Neural progenitor cell (in vitro differentiated cells): Measurements from ENCODE around the gene XPO5. TPM values are rescaled to one million over a fixed set of nuclear protein-coding genes. Genes with fewer than 3 reads are reported as not detected.
A peak's percentile ranks its signal among the peaks of the same experiment; 100 is the strongest.

Experiments
- DNase-seq: peaks from one replicate; pipeline ENCODE4 v3.0.0-alpha.2; 2016; ENCODE audit warnings: low spot score
- H2AFZ ChIP-seq: fragments of 200-600 bp; sonication (generic); replicated peaks from 2 replicates; pipeline ENCODE4 v1.6.1; 2016; ENCODE audit warnings: antibody characterized with exemption
- H3F3A ChIP-seq: fragments of 200-600 bp; sonication (generic); 2 replicates; pipeline ENCODE4 v1.6.1; 2016; ENCODE audit warnings: antibody characterized with exemption, low read depth
- H3K27ac ChIP-seq: fragments of 200-600 bp; sonication (generic); 2 replicates; pipeline ENCODE4 v1.5.1; 2016; ENCODE audit warnings: mild to moderate bottlenecking
- H3K27me3 ChIP-seq: fragments of 200-600 bp; sonication (generic); 2 replicates; pipeline ENCODE4 v1.6.1; 2016; ENCODE audit warnings: mild to moderate bottlenecking, moderate library complexity
- H3K36me3 ChIP-seq: fragments of 200-600 bp; sonication (generic); 2 replicates; pipeline ENCODE4 v1.5.1; 2016
- H3K4me1 ChIP-seq: fragments of 200-600 bp; sonication (generic); 2 replicates; pipeline ENCODE4 v1.6.1; 2016; ENCODE audit warnings: mixed run types
- H3K4me2 ChIP-seq: fragments of 200-600 bp; sonication (generic); 2 replicates; pipeline ENCODE4 v1.6.1; 2016
- H3K4me3 ChIP-seq: fragments of 200-600 bp; sonication (generic); 2 replicates; pipeline ENCODE4 v1.5.1; 2016
- H3K79me2 ChIP-seq: fragments of 200-600 bp; sonication (generic); 2 replicates; pipeline ENCODE4 v1.6.1; 2016; ENCODE audit warnings: low read depth
- H3K9ac ChIP-seq: fragments of 200-600 bp; sonication (generic); 2 replicates; pipeline ENCODE4 v1.6.1; 2016
- H3K9me3 ChIP-seq: fragments of 200-600 bp; sonication (generic); 2 replicates; pipeline ENCODE4 v1.5.1; 2016; ENCODE audit warnings: low read depth
- H4K20me1 ChIP-seq: fragments of 200-600 bp; sonication (generic); 2 replicates; pipeline ENCODE4 v1.6.1; 2016; ENCODE audit warnings: low read depth
- H3K27ac Mint-ChIP-seq: 3 replicates; pipeline ENCODE4 v1.8.0; 2021; ENCODE audit warnings: mixed read lengths
- H3K27me3 Mint-ChIP-seq: 2 replicates; pipeline ENCODE4 v1.8.0; 2022; ENCODE audit warnings: low read depth, mild to moderate bottlenecking, inconsistent platforms, moderate library complexity, mixed read lengths; ENCODE audit not compliant: insufficient read depth
- H3K36me3 Mint-ChIP-seq: 3 replicates; pipeline ENCODE4 v1.8.0; 2021; ENCODE audit warnings: mixed read lengths
- H3K4me1 Mint-ChIP-seq: 3 replicates; pipeline ENCODE4 v1.8.0; 2021; ENCODE audit warnings: mixed read lengths
- H3K4me3 Mint-ChIP-seq: 3 replicates; pipeline ENCODE4 v1.8.0; 2021; ENCODE audit warnings: mild to moderate bottlenecking, moderate library complexity, mixed read lengths
- H3K9me3 Mint-ChIP-seq: 3 replicates; pipeline ENCODE4 v1.8.0; 2020; ENCODE audit warnings: mixed read lengths
- CTCF ChIP-seq: fragments of 200-600 bp; sonication (generic); IDR thresholded peaks from 2 replicates; pipeline ENCODE4 v1.5.1; 2017; ENCODE audit warnings: antibody characterized with exemption, mild to moderate bottlenecking
- EZH2 ChIP-seq: fragments of 200-600 bp; sonication (generic); IDR thresholded peaks from 2 replicates; pipeline ENCODE4 v1.6.1; 2017; ENCODE audit warnings: antibody characterized with exemption, mild to moderate bottlenecking, moderate library complexity
- EZH2phosphoT487 ChIP-seq: fragments of 200-600 bp; sonication (generic); IDR thresholded peaks from 2 replicates; pipeline ENCODE4 v1.6.1; 2017; ENCODE audit warnings: antibody characterized with exemption
- total RNA-seq: library from RNA; depleted of rRNA; stranded (reverse); fragments of >200 nt; gene quantifications from 2 replicates; pipeline ENCODE4 v1.2.3, GENCODE V29; 2015; ENCODE audit warnings: low replicate concordance

Gene XPO5
- total RNA-seq, 1 donor from 2014 or later, result 65.0 TPM

DNA sequence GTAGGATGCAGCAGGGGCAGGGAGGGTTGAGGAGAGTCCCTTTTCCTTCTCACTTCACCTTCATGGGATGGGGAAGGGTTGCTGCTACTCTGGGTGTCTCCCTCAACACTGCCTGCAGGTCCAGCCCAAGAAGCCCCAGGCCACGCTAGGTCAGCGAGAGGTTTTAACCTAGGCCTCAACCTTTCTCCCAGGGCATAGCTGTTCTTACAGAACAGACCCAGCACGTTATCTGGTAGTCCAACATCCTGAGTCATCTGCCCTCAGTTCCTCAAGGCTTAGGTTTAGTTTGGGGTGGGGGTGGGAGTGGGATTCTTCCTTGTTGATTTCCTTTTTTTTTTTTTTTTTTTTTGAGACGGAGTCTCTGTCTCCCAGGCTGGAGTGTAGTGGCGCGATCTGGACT is 81.5 kb downstream of the XPO5 start:
- Histone ChIP-seq H4K20me1 (peaks cover 33% of the 10 kb centered on the region), H3F3A (no peaks in the 10 kb centered on the region), H3K9ac (no peak overlapping the region), H3K4me2 (no peak overlapping the region), H3K9me3 (no peaks in the 10 kb centered on the region), H3K36me3 (no peaks in the 10 kb centered on the region), H3K27ac (no peak overlapping the region), H2AFZ (no peak overlapping the region), H3K4me1 (peaks cover 11% of the 10 kb centered on the region), H3K79me2 (peaks cover 5% of the 10 kb centered on the region), H3K4me3 (no peak overlapping the region), H3K27me3 (no peaks in the 10 kb centered on the region)
- Mint-ChIP-seq H3K9me3 (no peaks in the 10 kb centered on the region), H3K27ac (no peak overlapping the region), H3K36me3 (peaks cover 10% of the 10 kb centered on the region), H3K4me1 (peaks cover 6% of the 10 kb centered on the region), H3K4me3 (no peak overlapping the region), H3K27me3 (peaks cover 6% of the 10 kb centered on the region)
- TF ChIP-seq EZH2 (no peak), EZH2phosphoT487 (no peak), CTCF (no peak)
- no peak for DNase-seq

DNA sequence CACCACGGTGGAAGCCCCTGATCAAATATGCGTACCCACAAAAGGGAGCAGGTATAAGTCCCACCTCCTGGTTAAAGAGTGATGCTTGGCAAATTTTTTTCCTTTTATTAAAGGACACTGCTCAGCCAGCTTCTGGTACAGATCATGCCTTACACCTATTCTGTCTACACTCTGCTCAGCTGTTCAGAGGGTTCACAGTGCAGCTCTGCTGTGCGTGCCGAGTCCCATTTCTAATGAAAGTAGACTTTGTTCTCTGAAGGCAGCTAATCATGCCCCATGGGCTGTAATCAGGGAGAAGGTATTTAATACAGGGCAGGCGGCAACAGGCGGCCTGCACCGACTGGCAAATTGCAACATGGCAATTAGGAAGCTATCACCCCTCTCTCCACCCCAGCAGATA is 82.0 kb downstream of the XPO5 start:
- Histone ChIP-seq H3K79me2 (peaks cover 5% of the 10 kb centered on the region), H3K4me3 (no peak overlapping the region), H3K27me3 (no peaks in the 10 kb centered on the region), H3K27ac (no peak overlapping the region), H4K20me1 (peaks cover 33% of the 10 kb centered on the region), H3K4me2 (no peak overlapping the region), H2AFZ (no peak overlapping the region), H3K9ac (no peak overlapping the region), H3K36me3 (no peaks in the 10 kb centered on the region), H3K4me1 (peaks cover 16% of the 10 kb centered on the region), H3F3A (no peaks in the 10 kb centered on the region), H3K9me3 (no peaks in the 10 kb centered on the region)
- peaks cover 10% of the 10 kb centered on the region for H3K4me1 Mint-ChIP-seq
- H3K36me3 Mint-ChIP-seq, result peaks cover 7% of the 10 kb centered on the region
- DNase-seq, result no peak
- TF ChIP-seq CTCF (no peak), EZH2 (no peak), EZH2phosphoT487 (no peak)
- H3K27ac Mint-ChIP-seq, result no peak overlapping the region
- H3K27me3 Mint-ChIP-seq, result peaks cover 6% of the 10 kb centered on the region
- no peak overlapping the region for H3K4me3 Mint-ChIP-seq
- no peaks in the 10 kb centered on the region for H3K9me3 Mint-ChIP-seq

- Mint-ChIP-seq H3K4me3 (no peak overlapping the region), H3K9me3 (no peaks in the 10 kb centered on the region), H3K4me1 (peaks cover 10% of the 10 kb centered on the region), H3K27me3 (peaks cover 6% of the 10 kb centered on the region), H3K27ac (no peak overlapping the region), H3K36me3 (peaks cover 5% of the 10 kb centered on the region)
- DNase-seq, result no peak
- H2AFZ ChIP-seq, result no peak overlapping the region
- H3K27me3 ChIP-seq, result no peaks in the 10 kb centered on the region
- no peak overlapping the region for H3K27ac ChIP-seq
- H4K20me1 ChIP-seq, result peaks cover 33% of the 10 kb centered on the region
- no peak overlapping the region for H3K4me2 ChIP-seq
- no peaks in the 10 kb centered on the region for H3K36me3 ChIP-seq
- peaks cover 19% of the 10 kb centered on the region for H3K4me1 ChIP-seq
- peak overlapping the region; percentile 20 for H3K9ac ChIP-seq
- H3K79me2 ChIP-seq, result peaks cover 5% of the 10 kb centered on the region
- no peaks in the 10 kb centered on the region for H3K9me3 ChIP-seq
- no peak for TF ChIP-seq CTCF
- TF ChIP-seq EZH2, result no peak
- TF ChIP-seq EZH2phosphoT487, result no peak
- no peaks in the 10 kb centered on the region for H3F3A ChIP-seq
- no peak overlapping the region for H3K4me3 ChIP-seq
These were observed 82.6 kb downstream of the XPO5 start for GRCh38 chr6:43493230-43493629.
